Measurements from ENCODE around the gene RNF186.

Gene RNF186

DNA sequence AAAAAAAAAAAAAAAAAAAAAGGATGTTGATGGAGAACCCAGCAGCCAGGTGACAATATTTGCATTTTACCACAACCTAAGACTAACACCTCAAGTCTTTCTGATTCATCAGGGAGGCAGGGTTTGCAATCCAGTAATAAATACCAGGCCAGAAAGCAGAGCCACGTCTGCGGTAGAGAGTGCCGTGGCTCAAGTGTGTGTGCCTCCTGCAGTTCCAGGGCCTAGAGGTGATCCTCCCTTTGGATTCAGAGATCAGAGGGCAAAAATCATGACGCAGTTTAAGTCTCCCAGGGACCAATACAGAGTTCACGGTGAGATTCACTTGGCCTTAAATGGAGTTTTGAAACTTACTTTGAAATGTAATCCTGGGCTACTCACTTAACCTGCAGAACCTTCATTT is 50.2 kb downstream of the RNF186 start:
- no peak for DNase-seq (ENCODE audit: low read depth, low spot score)

All from iPS DF 19.7 (cell line).